IMR-90 (cell line): Measurements from ENCODE around the gene SLCO3A1. TPM values are rescaled to one million over a fixed set of nuclear protein-coding genes. Genes with fewer than 3 reads are reported as not detected.

Source experiments
- ATAC-seq: fragments of 200-7000 bp; cut with Tn5 transposase; 2 replicates; pipeline ENCODE4 v1.9.1; 2020; ENCODE audit warnings: low read depth, mild to moderate bottlenecking, moderate library complexity
- BruUV-seq: library from RNA; stranded (reverse); fragments of 400-500 nt; replicated peaks from 2 replicates; lab custom pipeline; 2021; lab: Mats Ljungman, UMichigan
- CTCF ChIA-PET: fragments of 300-600 bp; formaldehyde crosslinking; extraction: SDS; loops from one replicate; lab custom pipeline; 2021; ENCODE audit warnings: antibody characterized with exemption; lab: Yijun Ruan, JAX
- POLR2A ChIA-PET: fragments of 300-600 bp; sonication (Branson Sonifier 250); formaldehyde crosslinking; loops from one replicate; lab custom pipeline; 2022; ENCODE audit warnings: antibody characterized with exemption; ENCODE audit not compliant: unreplicated experiment; lab: Charles Lee
- DNase-seq: peaks from one replicate; pipeline ENCODE4 v3.0.0; 2013
- H2AFZ ChIP-seq: replicated peaks from 2 replicates; pipeline ENCODE3; 2013; ENCODE audit warnings: low read length, mild to moderate bottlenecking; ENCODE audit not compliant: poor library complexity
- H2AK5ac ChIP-seq: 2 replicates; pipeline ENCODE4 v1.6.1; 2013; ENCODE audit warnings: low read depth, low read length, inconsistent platforms
- H2AK9ac ChIP-seq: replicated peaks from 2 replicates; pipeline ENCODE3; 2013; ENCODE audit warnings: mild to moderate bottlenecking, low read depth, low read length, moderate library complexity; ENCODE audit not compliant: poor library complexity
- H2BK120ac ChIP-seq: 2 replicates; pipeline ENCODE4 v1.6.1; 2013; ENCODE audit warnings: low read depth, low read length, inconsistent platforms
- H2BK15ac ChIP-seq: 3 replicates; pipeline ENCODE4 v1.6.1; 2013; ENCODE audit warnings: low read depth, low read length, inconsistent platforms
- H2BK20ac ChIP-seq: 2 replicates; pipeline ENCODE4 v1.6.1; 2013; ENCODE audit warnings: low read depth, mild to moderate bottlenecking, inconsistent platforms, low read length, moderate library complexity
- H2BK5ac ChIP-seq: 2 replicates; pipeline ENCODE4 v1.6.1; 2013; ENCODE audit warnings: mild to moderate bottlenecking, low read depth, low read length, inconsistent platforms; ENCODE audit not compliant: poor library complexity, severe bottlenecking
- H3K14ac ChIP-seq: replicated peaks from 2 replicates; pipeline ENCODE4 v1.6.1; 2013; ENCODE audit warnings: low read depth, low read length, inconsistent platforms
- H3K18ac ChIP-seq: 2 replicates; pipeline ENCODE4 v1.6.1; 2013; ENCODE audit warnings: low read depth, low read length, control low read depth
- H3K23ac ChIP-seq: 2 replicates; pipeline ENCODE4 v1.6.1; 2013; ENCODE audit warnings: low read depth, low read length, inconsistent platforms
- H3K27ac ChIP-seq: 2 replicates; pipeline ENCODE4 v1.5.1; 2013; ENCODE audit warnings: mild to moderate bottlenecking, control low read depth, low read length; ENCODE audit not compliant: insufficient read depth
- H3K27me3 ChIP-seq: 2 replicates; pipeline ENCODE4 v1.6.1; 2013; ENCODE audit warnings: low read length; ENCODE audit not compliant: control insufficient read depth, insufficient read depth
- H3K36me3 ChIP-seq: 2 replicates; pipeline ENCODE4 v1.6.1; 2013; ENCODE audit warnings: low read length, mixed read lengths; ENCODE audit not compliant: control insufficient read depth, insufficient read depth
- H3K4ac ChIP-seq: 2 replicates; pipeline ENCODE4 v1.6.1; 2013; ENCODE audit warnings: low read depth, low read length, inconsistent platforms
- H3K4me1 ChIP-seq: 2 replicates; pipeline ENCODE4 v1.6.1; 2013; ENCODE audit warnings: low read length, mixed read lengths; ENCODE audit not compliant: control insufficient read depth, insufficient read depth
- H3K4me2 ChIP-seq: 2 replicates; pipeline ENCODE4 v1.6.1; 2013; ENCODE audit warnings: low read depth, mild to moderate bottlenecking, control low read depth, low read length, moderate library complexity
- H3K4me3 ChIP-seq: 2 replicates; pipeline ENCODE4 v1.5.1; 2013; ENCODE audit warnings: low read depth, mild to moderate bottlenecking, control low read depth, low read length, moderate library complexity; ENCODE audit not compliant: insufficient read depth
- H3K56ac ChIP-seq: 2 replicates; pipeline ENCODE4 v1.6.1; 2013; ENCODE audit warnings: low read length, inconsistent platforms; ENCODE audit not compliant: insufficient read depth; ENCODE audit errors: extremely low read depth
- H3K79me1 ChIP-seq, 2 experiments: 2 replicates each; pipeline ENCODE4 v1.6.1; 2013; ENCODE audit warnings: low read length in 2 of 2, inconsistent platforms in 1 of 2, low read depth in 1 of 2
- H3K9ac ChIP-seq: 2 replicates; pipeline ENCODE4 v1.6.1; 2013; ENCODE audit warnings: low read depth, low read length, control low read depth
- H3K9me1 ChIP-seq: 2 replicates; pipeline ENCODE4 v1.6.1; 2013; ENCODE audit warnings: low read length, inconsistent platforms; ENCODE audit not compliant: insufficient read depth
- H3K9me3 ChIP-seq: 2 replicates; pipeline ENCODE4 v1.6.1; 2013; ENCODE audit warnings: low read length; ENCODE audit not compliant: control insufficient read depth, insufficient read depth
- H4K20me1 ChIP-seq: 2 replicates; pipeline ENCODE4 v1.6.1; 2013; ENCODE audit warnings: low read length, inconsistent platforms; ENCODE audit not compliant: insufficient read depth
- H4K5ac ChIP-seq: 2 replicates; pipeline ENCODE4 v1.6.1; 2013; ENCODE audit warnings: mild to moderate bottlenecking, low read depth, low read length, control low read depth
- H4K8ac ChIP-seq, 2 experiments: 2 replicates each; pipeline ENCODE4 v1.6.1; 2013; ENCODE audit warnings: low read depth in 2 of 2, low read length in 2 of 2, control low read depth in 1 of 2, inconsistent platforms in 1 of 2
- H4K91ac ChIP-seq: 2 replicates; pipeline ENCODE4 v1.6.1; 2013; ENCODE audit warnings: low read depth, low read length, inconsistent platforms; ENCODE audit not compliant: insufficient read depth
- BHLHE40 ChIP-seq: fragments of 150-350 bp; IDR thresholded peaks from 2 replicates; pipeline ENCODE4 v1.6.1; 2016; ENCODE audit warnings: mild to moderate bottlenecking, low read depth, low read length
- CEBPB ChIP-seq: IDR thresholded peaks from 2 replicates; pipeline ENCODE4 v1.6.1; 2012; ENCODE audit warnings: low read depth, low read length, improper control_type of control experiment
- CHD1 ChIP-seq: IDR thresholded peaks from 2 replicates; pipeline ENCODE4 v1.6.1; 2012; ENCODE audit warnings: low read depth, low read length, improper control_type of control experiment
- CTCF ChIP-seq: conservative IDR thresholded peaks from 2 replicates; pipeline ENCODE4 v1.5.1; 2012; ENCODE audit warnings: mild to moderate bottlenecking, low read depth, low read length, improper control_type of control experiment
- ELK1 ChIP-seq: fragments of 150-350 bp; IDR thresholded peaks from 2 replicates; pipeline ENCODE4 v1.6.1; 2016; ENCODE audit warnings: low read depth, mild to moderate bottlenecking, low read length, moderate library complexity, borderline replicate concordance
- MAFK ChIP-seq: IDR thresholded peaks from 2 replicates; pipeline ENCODE4 v1.6.1; 2012; ENCODE audit warnings: low read depth, low read length, improper control_type of control experiment
- MAZ ChIP-seq: IDR thresholded peaks from 2 replicates; pipeline ENCODE4 v1.6.1; 2012; ENCODE audit warnings: low read depth, mild to moderate bottlenecking, low read length, improper control_type of control experiment, moderate library complexity, borderline replicate concordance
- MXI1 ChIP-seq: IDR thresholded peaks from 2 replicates; pipeline ENCODE4 v1.6.1; 2012; ENCODE audit warnings: low read depth, mild to moderate bottlenecking, low read length, moderate library complexity, borderline replicate concordance
- NFE2L2 ChIP-seq: fragments of 150-350 bp; IDR thresholded peaks from 2 replicates; pipeline ENCODE4 v1.6.1; 2016; ENCODE audit warnings: low read depth, mild to moderate bottlenecking, low read length
- POLR2A ChIP-seq: IDR thresholded peaks from 2 replicates; pipeline ENCODE4 v1.6.1; 2012; ENCODE audit warnings: mild to moderate bottlenecking, low read depth, low read length
- RAD21 ChIP-seq: IDR thresholded peaks from 2 replicates; pipeline ENCODE4 v1.6.1; 2012; ENCODE audit warnings: low read length, improper control_type of control experiment
- RCOR1 ChIP-seq: IDR thresholded peaks from 2 replicates; pipeline ENCODE4 v1.6.1; 2012; ENCODE audit warnings: mild to moderate bottlenecking, low read length, improper control_type of control experiment; ENCODE audit not compliant: insufficient replicate concordance
- RFX5 ChIP-seq: IDR thresholded peaks from 2 replicates; pipeline ENCODE4 v1.8.0; 2012; ENCODE audit warnings: low read depth, mild to moderate bottlenecking, low read length, moderate library complexity
- SMC3 ChIP-seq: fragments of 150-350 bp; IDR thresholded peaks from 2 replicates; pipeline ENCODE4 v1.6.1; 2016; ENCODE audit warnings: low read depth, mild to moderate bottlenecking, antibody characterized with exemption, low read length, moderate library complexity
- USF2 ChIP-seq: fragments of 150-350 bp; IDR thresholded peaks from 2 replicates; pipeline ENCODE4 v1.6.1; 2017; ENCODE audit warnings: mild to moderate bottlenecking, antibody characterized with exemption, low read length, low read depth
- WGBS, 2 experiments: methylation state at CpG; one replicate each; pipeline versions ENCODE4 v1.1.5 to v1.1.7; 2013; ENCODE audit warnings: missing lambda C conversion rate in 2 of 2; ENCODE audit not compliant: insufficient read length in 1 of 2; ENCODE audit errors: extremely low coverage in 2 of 2; 5-methylcytosine and 5-hydroxymethylcytosine counted together
- dilution Hi-C: fragments of 300-500 bp; cut with HindIII; formaldehyde crosslinking; loops from one replicate; pipeline ENCODE4 v1.14.3; 2018; ENCODE audit warnings: low sequenced_read_pairs; ENCODE audit not compliant: unreplicated experiment
- in situ Hi-C: fragments of 300-500 bp; cut with MboI; formaldehyde crosslinking; loops from 3 replicates; pipeline ENCODE4 v1.14.3; 2019; ENCODE audit warnings: low sequenced_read_pairs, inconsistent platforms, mixed read lengths
- intact Hi-C: fragments of 100-400 bp; cut with micrococcal nuclease; formaldehyde crosslinking; loops from 2 replicates; pipeline ENCODE4 v1.10.0; 2022
- polyA plus RNA-seq, 3 experiments: library from polyadenylated mRNA; depleted of rRNA; stranded (reverse); fragments of >200 nt; gene quantifications; 2 replicates each; pipeline ENCODE4 v1.2.3, GENCODE V29; 2012; ENCODE audit warnings: low replicate concordance in 1 of 3
- total RNA-seq: library from RNA; depleted of rRNA; stranded (reverse); fragments of >200 nt; gene quantifications from 2 replicates; pipeline ENCODE4 v1.2.3, GENCODE V29; 2012

SLCO3A1 gene
- total and polyA plus RNA-seq, 2 of the 4 experiments (the other 2 are of a cell fraction) = 4.7 to 8.1 TPM

- Histone ChIP-seq H2BK5ac (no peak overlapping the region), H3K23ac (no peak overlapping the region), H2AFZ (no peak overlapping the region), H3K9me3 (no peaks in the 10 kb centered on the region), H4K8ac (no peak overlapping the region), H2BK15ac (no peak overlapping the region), H3K4ac (no peak overlapping the region), H4K5ac (no peak overlapping the region), H4K91ac (no peak overlapping the region), H3K36me3 (no peaks in the 10 kb centered on the region), H3K27ac (no peak overlapping the region), H2BK20ac (no peak overlapping the region), H3K4me1 (peaks cover 2% of the 10 kb centered on the region), H3K4me3 (no peak overlapping the region), H2AK5ac (no peak overlapping the region), H2AK9ac (no peak overlapping the region), H3K27me3 (no peaks in the 10 kb centered on the region), H3K9ac (no peak overlapping the region), H2BK120ac (no peak overlapping the region), H3K18ac (no peak overlapping the region), H3K4me2 (no peak overlapping the region), H3K14ac (no peak overlapping the region), H3K79me1 (0 out of 4 replicates have a peak, but pooled peaks cover 0 to 10% of the 10 kb centered on the region in 2 experiments), H3K9me1 (peaks cover 5% of the 10 kb centered on the region; the same call in 1 of the 2 replicates), H3K56ac (no peak overlapping the region), H4K20me1 (no peaks in the 10 kb centered on the region)
- CTCF ChIA-PET = no interaction called here
- BruUV-seq = no TSS peak
- TF ChIP-seq POLR2A (no peak), ELK1 (no peak), RFX5 (no peak), SMC3 (no peak), CHD1 (no peak), BHLHE40 (no peak), MAZ (no peak), CTCF (no peak), RCOR1 (no peak), MAFK (no peak), USF2 (no peak), CEBPB (no peak), RAD21 (no peak), MXI1 (no peak), NFE2L2 (no peak)
- WGBS, 2 experiments = no CpG with 5 or more reads among the region's 2 CpGs
- in situ Hi-C loops = no loop called here
- dilution Hi-C loops = no loop called here
- intact Hi-C loops = no loop called here
- ATAC-seq (no peak), DNase-seq (no peak)
- POLR2A ChIA-PET = no interaction called here
Measured at GRCh38 chr15:91879158-91879557, 25.6 kb downstream of the SLCO3A1 start.
